Measurements from ENCODE around the gene TIFAB. TPM values are rescaled to one million over a fixed set of nuclear protein-coding genes. Genes with fewer than 3 reads are reported as not detected.
"Not testable (repeated sequence)": the region's sequence is repeated elsewhere in the genome, so short reads cannot be mapped to it uniquely, and the experiment has no call there.

The TIFAB gene, protein sequence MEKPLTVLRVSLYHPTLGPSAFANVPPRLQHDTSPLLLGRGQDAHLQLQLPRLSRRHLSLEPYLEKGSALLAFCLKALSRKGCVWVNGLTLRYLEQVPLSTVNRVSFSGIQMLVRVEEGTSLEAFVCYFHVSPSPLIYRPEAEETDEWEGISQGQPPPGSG
- not detected for total RNA-seq

GRCh38 chr5:135452321-135453030 lies at the start of gene TIFAB:
TIFAB (minus strand) TSS chr5:135452351; CDS start chr5:135449939, 2,412 bp downstream.
- DNase-seq, result no peak
- Mint-ChIP-seq H3K27me3 (peaks cover 3% of the 10 kb centered on the region), H3K4me1 (no peaks in the 10 kb centered on the region), H3K27ac (no peak within 1 kb of the TSS), H3K36me3 (ENCODE audit: low read depth) (no peaks in the 10 kb centered on the region), H3K9me3 (no peaks in the 10 kb centered on the region), H3K4me3 (no peak within 1 kb of the TSS)
- CTCF ChIA-PET, result no interaction called here
- POLR2A ChIA-PET, result no interaction called here

DNA sequence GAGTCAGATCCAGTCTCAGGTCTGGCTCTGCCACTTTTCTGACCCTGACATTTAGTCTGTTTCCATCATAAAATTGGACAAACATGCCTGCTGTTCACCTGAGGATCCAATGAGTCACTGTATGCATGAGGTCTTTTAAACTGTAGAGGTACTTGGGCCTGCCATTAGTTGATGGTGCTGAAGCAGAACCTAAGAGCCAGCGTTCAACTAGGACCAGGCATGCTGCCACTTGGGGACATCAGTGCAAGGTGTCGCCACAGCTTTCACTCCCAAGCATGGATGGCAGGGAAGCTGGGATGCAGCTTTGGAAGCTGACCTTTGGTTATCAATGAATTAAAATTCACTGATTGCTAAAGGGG lies 46.5 kb upstream of the TIFAB start:
- ChIA-PET CTCF (interaction anchor here (1.4 kb wide), 1 partner anchor 53 kb away, joined by 3 read pairs; no protein-coding TSS in a partner anchor), POLR2A (no interaction called here)
- DNase-seq, result no peak
- Mint-ChIP-seq H3K4me1 (no peaks in the 10 kb centered on the region), H3K27ac (no peak overlapping the region), H3K27me3 (peaks cover 28% of the 10 kb centered on the region), H3K36me3 (ENCODE audit: low read depth) (no peaks in the 10 kb centered on the region), H3K4me3 (no peak overlapping the region), H3K9me3 (no peaks in the 10 kb centered on the region)

DNA sequence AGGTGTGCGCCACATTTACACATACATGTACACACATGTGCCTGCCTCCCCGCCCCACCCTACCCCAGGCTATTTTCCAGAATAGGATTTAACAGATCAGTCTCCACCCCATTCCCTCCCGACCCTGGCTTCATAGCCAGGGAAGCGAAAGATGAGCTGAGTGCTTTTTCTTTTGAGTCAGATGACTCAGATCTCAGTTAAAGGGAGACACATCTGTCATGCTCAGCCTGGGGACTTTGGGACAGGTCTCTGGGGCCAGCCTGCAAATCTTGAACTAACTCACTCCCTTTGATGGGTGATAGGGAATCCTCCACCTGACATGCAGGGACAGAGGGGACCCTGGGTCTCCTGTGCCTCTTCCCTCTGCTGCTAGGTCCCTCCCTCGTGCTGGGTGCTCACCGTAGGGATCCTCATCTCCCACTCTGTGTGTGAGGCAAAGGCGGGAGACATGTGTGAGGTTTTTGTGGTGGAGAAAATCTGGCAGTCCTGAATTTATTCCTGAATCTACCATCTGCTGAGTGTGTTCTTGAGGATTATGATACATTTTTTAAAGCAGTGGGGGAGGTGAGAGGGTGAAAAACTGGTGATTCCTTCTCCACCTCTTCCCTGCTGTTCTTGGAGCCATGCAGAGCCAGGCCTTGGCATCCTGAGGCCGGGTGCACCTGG lies 46.0 kb upstream of the TIFAB start:
- Mint-ChIP-seq H3K27ac (no peak overlapping the region), H3K27me3 (peaks cover 29% of the 10 kb centered on the region), H3K36me3 (ENCODE audit: low read depth) (no peaks in the 10 kb centered on the region), H3K4me1 (no peaks in the 10 kb centered on the region), H3K9me3 (no peaks in the 10 kb centered on the region), H3K4me3 (no peak overlapping the region)
- no peak for DNase-seq
- ChIA-PET POLR2A (no interaction called here), CTCF (interaction anchor here (1.4 kb wide), 1 partner anchor 53 kb away, joined by 3 read pairs; no protein-coding TSS in a partner anchor)

- POLR2A ChIA-PET; DNase-seq; H3K36me3 Mint-ChIP-seq (ENCODE audit: low read depth); H3K9me3 Mint-ChIP-seq; H3K27ac Mint-ChIP-seq; H3K4me1 Mint-ChIP-seq; H3K4me3 Mint-ChIP-seq: not testable (repeated sequence)
- H3K27me3 Mint-ChIP-seq, result peaks cover 48% of the 10 kb centered on the region
- CTCF ChIA-PET, result interaction anchor here (1.5 kb wide), 1 partner anchor 9 kb away, joined by 3 read pairs; no protein-coding TSS in a partner anchor
Observed at GRCh38 chr5:135495531-135495930, 43.4 kb upstream of the TIFAB start.

DNA sequence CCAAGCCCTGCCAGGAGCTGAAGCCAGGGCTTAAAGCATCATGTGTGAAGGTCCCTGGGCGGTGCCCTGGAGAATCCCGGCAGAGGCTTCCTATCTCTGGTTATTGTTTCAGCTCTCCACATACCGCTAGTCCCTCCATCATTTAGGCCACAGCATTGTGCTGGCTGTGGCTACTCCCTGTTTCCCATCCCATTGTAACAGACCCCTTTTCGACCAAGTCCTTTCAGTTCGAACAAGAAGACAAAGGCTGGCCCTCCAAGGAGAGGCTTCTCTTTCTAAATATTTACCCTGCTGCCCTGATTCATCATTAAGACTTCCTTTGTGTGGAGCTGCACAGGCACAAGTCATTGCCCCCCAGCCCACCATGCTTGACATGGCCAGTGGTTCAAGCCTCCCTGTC lies 42.0 kb upstream of the TIFAB start:
- H3K36me3 Mint-ChIP-seq (ENCODE audit: low read depth), result peaks cover 2% of the 10 kb centered on the region
- ChIA-PET CTCF (interaction anchor here (1.5 kb wide), 1 partner anchor 10 kb away, joined by 3 read pairs; no protein-coding TSS in a partner anchor), POLR2A (no interaction called here)
- no peak for DNase-seq
- no peak overlapping the region for H3K4me3 Mint-ChIP-seq
- H3K27me3 Mint-ChIP-seq, result peaks cover 56% of the 10 kb centered on the region
- no peak overlapping the region for H3K27ac Mint-ChIP-seq
- H3K9me3 Mint-ChIP-seq, result no peaks in the 10 kb centered on the region
- H3K4me1 Mint-ChIP-seq, result peaks cover 4% of the 10 kb centered on the region

DNA sequence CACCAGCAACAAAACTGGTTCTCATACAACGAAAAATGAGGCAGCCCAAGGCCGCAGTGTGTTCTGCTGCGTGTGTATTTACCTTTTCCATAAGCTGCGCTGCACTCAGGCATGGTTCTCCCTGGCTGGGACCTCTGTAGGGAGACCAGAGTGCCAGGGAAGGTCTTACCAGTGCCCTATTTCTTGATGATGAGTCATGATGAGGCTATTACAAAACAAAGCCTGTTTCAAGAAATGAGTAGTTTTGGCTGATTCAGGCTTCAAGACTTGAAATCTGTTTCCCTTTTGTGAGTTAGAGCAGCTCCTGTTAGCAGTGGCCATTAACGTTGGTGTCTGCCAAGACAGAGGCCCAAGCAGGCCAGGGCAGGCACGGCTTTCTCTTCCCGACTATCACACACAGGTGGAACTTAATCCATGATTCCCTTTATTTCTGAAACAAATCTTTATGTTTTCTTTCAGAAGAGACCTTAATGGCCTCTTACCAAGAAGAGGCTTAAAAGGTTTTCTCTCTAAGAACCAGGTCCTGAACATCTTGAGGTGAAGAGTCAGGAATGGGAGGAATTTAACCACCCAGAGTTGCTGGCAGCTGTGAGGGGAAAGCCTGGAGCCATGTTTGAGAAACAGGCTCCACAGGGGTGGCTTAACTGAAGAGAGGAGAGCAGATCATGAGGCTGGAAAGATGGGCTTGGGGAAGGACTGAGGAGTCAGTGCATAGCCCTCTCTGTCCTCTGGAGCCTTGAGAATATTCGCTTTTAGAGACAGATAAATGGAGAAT lies 41.4 kb upstream of the TIFAB start:
- ChIA-PET CTCF (interaction anchor here (1.5 kb wide), 1 partner anchor 10 kb away, joined by 3 read pairs; no protein-coding TSS in a partner anchor), POLR2A (no interaction called here)
- Mint-ChIP-seq H3K4me3 (no peak overlapping the region), H3K27me3 (peaks cover 62% of the 10 kb centered on the region), H3K27ac (no peak overlapping the region), H3K4me1 (peaks cover 5% of the 10 kb centered on the region), H3K36me3 (ENCODE audit: low read depth) (peaks cover 2% of the 10 kb centered on the region), H3K9me3 (no peaks in the 10 kb centered on the region)
- DNase-seq, result no peak

- DNase-seq, result no peak
- H3K36me3 Mint-ChIP-seq (ENCODE audit: low read depth), result peaks cover 2% of the 10 kb centered on the region
- H3K4me3 Mint-ChIP-seq, result no peak overlapping the region
- H3K27ac Mint-ChIP-seq, result no peak overlapping the region
- H3K9me3 Mint-ChIP-seq, result no peaks in the 10 kb centered on the region
- H3K27me3 Mint-ChIP-seq, result peaks cover 75% of the 10 kb centered on the region
- CTCF ChIA-PET, result interaction anchor here (1.8 kb wide), 1 partner anchor 74 kb away, joined by 6 read pairs; no protein-coding TSS in a partner anchor
- H3K4me1 Mint-ChIP-seq, result peaks cover 7% of the 10 kb centered on the region
- POLR2A ChIA-PET, result no interaction called here
Observed at GRCh38 chr5:135492319-135492626, 40.1 kb upstream of the TIFAB start.

- CTCF ChIA-PET, result interaction anchor here (1.8 kb wide), 1 partner anchor 74 kb away, joined by 6 read pairs; no protein-coding TSS in a partner anchor
- Mint-ChIP-seq H3K27me3 (peaks cover 76% of the 10 kb centered on the region), H3K27ac (no peak overlapping the region), H3K4me3 (no peak overlapping the region), H3K36me3 (ENCODE audit: low read depth) (peaks cover 2% of the 10 kb centered on the region), H3K4me1 (peaks cover 7% of the 10 kb centered on the region), H3K9me3 (no peaks in the 10 kb centered on the region)
- no peak for DNase-seq
- POLR2A ChIA-PET, result no interaction called here
Observed at GRCh38 chr5:135491552-135492318, 39.6 kb upstream of the TIFAB start.

DNA sequence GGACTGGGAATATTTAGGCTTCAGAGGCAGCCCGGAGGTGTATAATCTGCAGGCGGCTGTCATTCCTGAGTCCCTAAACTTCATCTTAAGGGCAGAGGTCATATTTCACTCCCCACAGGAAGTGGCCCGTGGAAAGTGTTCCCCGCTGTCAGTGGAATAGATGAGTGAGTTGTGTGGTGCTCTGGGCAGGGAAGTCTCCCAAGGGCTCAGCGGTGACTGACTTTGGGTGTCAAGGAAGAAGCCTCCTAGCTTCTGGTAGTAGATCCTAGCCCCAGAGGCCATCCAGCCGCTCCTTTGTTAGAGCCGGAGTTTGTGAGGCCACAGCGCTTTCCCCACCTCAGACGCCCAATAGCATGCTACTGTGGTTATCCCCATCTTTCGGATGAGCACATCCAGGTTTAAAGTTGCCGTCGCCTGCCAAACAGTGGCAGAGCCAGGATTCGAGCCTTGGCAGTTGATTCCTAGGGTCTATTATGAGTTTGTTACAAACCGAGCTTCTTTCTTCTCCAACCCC lies 38.9 kb upstream of the TIFAB start:
- H3K27me3 Mint-ChIP-seq, result peaks cover 80% of the 10 kb centered on the region
- no peak for DNase-seq
- peaks cover 2% of the 10 kb centered on the region for H3K36me3 Mint-ChIP-seq (ENCODE audit: low read depth)
- peaks cover 7% of the 10 kb centered on the region for H3K4me1 Mint-ChIP-seq
- no peaks in the 10 kb centered on the region for H3K9me3 Mint-ChIP-seq
- no peak overlapping the region for H3K4me3 Mint-ChIP-seq
- ChIA-PET POLR2A (no interaction called here), CTCF (interaction anchor here (1.0 to 1.8 kb wide), 2 partner anchors 25 to 75 kb away, joined by 3 to 6 read pairs; no protein-coding TSS in a partner anchor)
- H3K27ac Mint-ChIP-seq, result no peak overlapping the region

DNA sequence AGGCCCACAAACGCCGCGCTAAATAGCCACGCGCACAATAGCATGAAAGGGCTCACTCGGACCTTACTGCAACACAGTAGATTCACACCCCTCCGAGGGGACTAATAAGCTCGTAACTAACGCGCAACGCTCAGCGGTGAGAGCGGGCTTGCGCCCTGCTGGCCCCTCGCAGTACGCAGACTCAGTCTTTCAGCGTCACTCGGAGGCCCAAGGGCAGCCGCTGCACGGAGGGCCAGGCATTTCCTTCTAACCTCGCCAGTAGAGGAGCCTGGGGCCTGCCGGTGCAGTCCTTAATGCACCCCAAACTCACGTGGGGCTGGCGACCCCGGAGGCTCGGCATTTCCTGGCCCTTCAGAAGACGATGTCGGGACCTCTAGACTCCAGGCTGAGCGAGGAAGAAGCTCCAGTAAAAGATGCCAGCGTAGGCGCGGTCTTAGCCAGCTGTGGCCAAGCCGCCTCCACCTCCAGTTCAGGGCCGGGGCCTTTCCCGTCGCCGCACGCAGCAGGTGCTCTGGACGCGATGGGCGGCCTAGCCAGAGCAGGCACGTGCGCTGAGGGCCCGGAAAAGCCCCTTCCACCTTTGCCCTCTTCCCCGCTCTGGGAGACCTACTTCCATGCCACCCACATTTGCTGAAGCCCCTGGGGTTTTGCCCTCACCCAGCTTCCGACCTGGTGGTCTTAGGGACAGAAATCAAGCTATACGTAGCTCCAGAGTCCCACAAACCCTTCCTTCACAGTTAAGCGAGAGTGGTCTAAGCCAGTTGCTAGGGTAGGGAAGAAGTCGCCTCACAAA lies 38.3 kb upstream of the TIFAB start:
- H3K36me3 Mint-ChIP-seq (ENCODE audit: low read depth), result peaks cover 2% of the 10 kb centered on the region
- H3K9me3 Mint-ChIP-seq, result no peaks in the 10 kb centered on the region
- POLR2A ChIA-PET, result no interaction called here
- no peak for DNase-seq
- no peak overlapping the region for H3K27ac Mint-ChIP-seq
- CTCF ChIA-PET, result interaction anchor here (1.0 kb wide), 1 partner anchor 24 kb away, joined by 3 read pairs; no protein-coding TSS in a partner anchor
- H3K4me3 Mint-ChIP-seq, result no peak overlapping the region
- H3K27me3 Mint-ChIP-seq, result peaks cover 80% of the 10 kb centered on the region
- H3K4me1 Mint-ChIP-seq, result peaks cover 7% of the 10 kb centered on the region

GRCh38 chr5:135489466-135490244 lies 37.5 kb upstream of the TIFAB start:
- DNase-seq, result no peak
- Mint-ChIP-seq H3K36me3 (ENCODE audit: low read depth) (peaks cover 2% of the 10 kb centered on the region), H3K4me3 (peak overlapping the region; percentile 3), H3K27ac (peak overlapping the region; percentile 19), H3K9me3 (no peaks in the 10 kb centered on the region), H3K4me1 (peaks cover 7% of the 10 kb centered on the region), H3K27me3 (peaks cover 81% of the 10 kb centered on the region)
- CTCF ChIA-PET, result interaction anchor here (1.0 kb wide), 1 partner anchor 23 kb away, joined by 3 read pairs; no protein-coding TSS in a partner anchor
- POLR2A ChIA-PET, result no interaction called here
